ENCODE results near the gene KLK2. TPM values are rescaled to one million over a fixed set of nuclear protein-coding genes. Genes with fewer than 3 reads are reported as not detected.

KLK2 gene
- total RNA-seq, 1 experiment from 2014 or later: not detected

- CTCF ChIA-PET: no interaction called here
- H3K36me3 ChIP-seq (ENCODE audit: low read depth, low read length): no peaks in the 10 kb centered on the region
- H3K27me3 ChIP-seq (ENCODE audit: low read length): peaks cover 89% of the 10 kb centered on the region
Observed at GRCh38 chr19:50861496-50862286, 11.5 kb upstream of the KLK2 start.

DNA sequence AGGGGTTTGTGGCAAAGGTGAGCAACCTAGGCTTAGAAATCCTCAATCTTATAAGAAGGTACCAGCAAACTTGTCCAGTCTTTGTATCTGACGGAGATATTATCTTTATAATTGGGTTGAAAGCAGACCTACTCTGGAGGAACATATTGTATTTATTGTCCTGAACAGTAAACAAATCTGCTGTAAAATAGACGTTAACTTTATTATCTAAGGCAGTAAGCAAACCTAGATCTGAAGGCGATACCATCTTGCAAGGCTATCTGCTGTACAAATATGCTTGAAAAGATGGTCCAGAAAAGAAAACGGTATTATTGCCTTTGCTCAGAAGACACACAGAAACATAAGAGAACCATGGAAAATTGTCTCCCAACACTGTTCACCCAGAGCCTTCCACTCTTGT, 3.8 kb upstream of the KLK2 start:
- no peaks in the 10 kb centered on the region for H3K9me3 ChIP-seq (ENCODE audit: low read length)
- no peaks in the 10 kb centered on the region for H3K4me1 ChIP-seq (ENCODE audit: insufficient read depth, low read length)
- ATAC-seq: no peak
- no peaks in the 10 kb centered on the region for H3F3A ChIP-seq (ENCODE audit: low read length, unreplicated experiment)
- no peaks in the 10 kb centered on the region for H3K36me3 ChIP-seq (ENCODE audit: low read depth, low read length)
- BruUV-seq (replicated peaks): no TSS peak
- POLR2A ChIA-PET (ENCODE audit: unreplicated experiment): no interaction called here
- intact Hi-C loops (cut with micrococcal nuclease): no loop called here
- H3K4me3 ChIP-seq (ENCODE audit: low read length): no peak overlapping the region
- H3K27ac ChIP-seq (ENCODE audit: low read length): no peak overlapping the region
- peaks cover 97% of the 10 kb centered on the region for H3K27me3 ChIP-seq (ENCODE audit: low read length)
- no peaks in the 10 kb centered on the region for H4K20me1 ChIP-seq (ENCODE audit: low read length)
- H3K79me2 ChIP-seq (ENCODE audit: low read length): no peaks in the 10 kb centered on the region
- H3K4me2 ChIP-seq (ENCODE audit: low read length): no peak overlapping the region
- TF ChIP-seq EZH2 (IDR thresholded peaks at IDR 0.05; ENCODE audit: low read length, unreplicated experiment): no peak
- no peak for TF ChIP-seq EZH2phosphoT487 (IDR thresholded peaks at IDR 0.05; ENCODE audit: borderline replicate concordance, low read length)
- TF ChIP-seq, protein P1, sequence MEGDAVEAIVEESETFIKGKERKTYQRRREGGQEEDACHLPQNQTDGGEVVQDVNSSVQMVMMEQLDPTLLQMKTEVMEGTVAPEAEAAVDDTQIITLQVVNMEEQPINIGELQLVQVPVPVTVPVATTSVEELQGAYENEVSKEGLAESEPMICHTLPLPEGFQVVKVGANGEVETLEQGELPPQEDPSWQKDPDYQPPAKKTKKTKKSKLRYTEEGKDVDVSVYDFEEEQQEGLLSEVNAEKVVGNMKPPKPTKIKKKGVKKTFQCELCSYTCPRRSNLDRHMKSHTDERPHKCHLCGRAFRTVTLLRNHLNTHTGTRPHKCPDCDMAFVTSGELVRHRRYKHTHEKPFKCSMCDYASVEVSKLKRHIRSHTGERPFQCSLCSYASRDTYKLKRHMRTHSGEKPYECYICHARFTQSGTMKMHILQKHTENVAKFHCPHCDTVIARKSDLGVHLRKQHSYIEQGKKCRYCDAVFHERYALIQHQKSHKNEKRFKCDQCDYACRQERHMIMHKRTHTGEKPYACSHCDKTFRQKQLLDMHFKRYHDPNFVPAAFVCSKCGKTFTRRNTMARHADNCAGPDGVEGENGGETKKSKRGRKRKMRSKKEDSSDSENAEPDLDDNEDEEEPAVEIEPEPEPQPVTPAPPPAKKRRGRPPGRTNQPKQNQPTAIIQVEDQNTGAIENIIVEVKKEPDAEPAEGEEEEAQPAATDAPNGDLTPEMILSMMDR (conservative IDR thresholded peaks at IDR 0.05; ENCODE audit: low read depth, low read length): no peak
- H3K9ac ChIP-seq (ENCODE audit: low read length): no peak overlapping the region
- H3K9me2 ChIP-seq (replicated peaks; ENCODE audit: low read length): no peaks in the 10 kb centered on the region
- no peak for DNase-seq
- H2AFZ ChIP-seq (ENCODE audit: low read length): no peak overlapping the region
- CTCF ChIA-PET: no interaction called here

More at GRCh38 chr19:50861496-50862286, 11.5 kb upstream of the KLK2 start:
- POLR2A ChIA-PET (ENCODE audit: unreplicated experiment): no interaction called here
- Histone ChIP-seq H3K27ac (ENCODE audit: low read length) (no peak overlapping the region), H3K4me3 (ENCODE audit: low read length) (no peak overlapping the region), H3K9me2 (replicated peaks; ENCODE audit: low read length) (no peaks in the 10 kb centered on the region), H3F3A (ENCODE audit: low read length, unreplicated experiment) (no peaks in the 10 kb centered on the region), H3K9ac (ENCODE audit: low read length) (no peak overlapping the region), H3K4me2 (ENCODE audit: low read length) (no peak overlapping the region), H3K9me3 (ENCODE audit: low read length) (no peaks in the 10 kb centered on the region), H4K20me1 (ENCODE audit: low read length) (no peaks in the 10 kb centered on the region), H2AFZ (ENCODE audit: low read length) (no peak overlapping the region), H3K79me2 (ENCODE audit: low read length) (no peaks in the 10 kb centered on the region), H3K4me1 (ENCODE audit: insufficient read depth, low read length) (no peaks in the 10 kb centered on the region)
- no peak for DNase-seq
- intact Hi-C loops (cut with micrococcal nuclease): no loop called here
- no TSS peak for BruUV-seq (replicated peaks)
- no peak for TF ChIP-seq EZH2phosphoT487 (IDR thresholded peaks at IDR 0.05; ENCODE audit: borderline replicate concordance, low read length)
- no peak for TF ChIP-seq EZH2 (IDR thresholded peaks at IDR 0.05; ENCODE audit: low read length, unreplicated experiment)
- TF ChIP-seq, protein P1 (conservative IDR thresholded peaks at IDR 0.05; ENCODE audit: low read depth, low read length): no peak
- ATAC-seq: no peak

- ChIA-PET POLR2A (ENCODE audit: unreplicated experiment) (no interaction called here), CTCF (no interaction called here)
- Histone ChIP-seq H3F3A (ENCODE audit: low read length, unreplicated experiment) (no peaks in the 10 kb centered on the region), H3K4me2 (ENCODE audit: low read length) (no peak overlapping the region), H3K79me2 (ENCODE audit: low read length) (no peaks in the 10 kb centered on the region), H3K4me3 (ENCODE audit: low read length) (no peak overlapping the region), H2AFZ (ENCODE audit: low read length) (no peak overlapping the region), H3K36me3 (ENCODE audit: low read depth, low read length) (no peaks in the 10 kb centered on the region), H3K9me3 (ENCODE audit: low read length) (no peaks in the 10 kb centered on the region), H3K27ac (ENCODE audit: low read length) (no peak overlapping the region), H3K9me2 (replicated peaks; ENCODE audit: low read length) (no peaks in the 10 kb centered on the region), H3K27me3 (ENCODE audit: low read length) (peaks cover 100% of the 10 kb centered on the region), H3K9ac (ENCODE audit: low read length) (no peak overlapping the region), H3K4me1 (ENCODE audit: insufficient read depth, low read length) (no peaks in the 10 kb centered on the region), H4K20me1 (ENCODE audit: low read length) (no peaks in the 10 kb centered on the region)
- no TSS peak for BruUV-seq (replicated peaks)
- intact Hi-C loops (cut with micrococcal nuclease): no loop called here
- ATAC-seq: no peak
- DNase-seq: no peak
- TF ChIP-seq EZH2 (IDR thresholded peaks at IDR 0.05; ENCODE audit: low read length, unreplicated experiment): no peak
- TF ChIP-seq, protein P1 (conservative IDR thresholded peaks at IDR 0.05; ENCODE audit: low read depth, low read length): no peak
- TF ChIP-seq EZH2phosphoT487 (IDR thresholded peaks at IDR 0.05; ENCODE audit: borderline replicate concordance, low read length): no peak
Observed at GRCh38 chr19:50870417-50871089, 2.7 kb upstream of the KLK2 start.
